GM19328 (cell line): ENCODE measurements around the gene CPA1.

Experiments used
- ATAC-seq: cut with Tn5 transposase; IDR thresholded peaks from one replicate; pipeline ENCODE4 v1.9.1; 2021; ENCODE audit warnings: mild to moderate bottlenecking, moderate library complexity; ENCODE audit not compliant: unreplicated experiment

CPA1 gene

DNA sequence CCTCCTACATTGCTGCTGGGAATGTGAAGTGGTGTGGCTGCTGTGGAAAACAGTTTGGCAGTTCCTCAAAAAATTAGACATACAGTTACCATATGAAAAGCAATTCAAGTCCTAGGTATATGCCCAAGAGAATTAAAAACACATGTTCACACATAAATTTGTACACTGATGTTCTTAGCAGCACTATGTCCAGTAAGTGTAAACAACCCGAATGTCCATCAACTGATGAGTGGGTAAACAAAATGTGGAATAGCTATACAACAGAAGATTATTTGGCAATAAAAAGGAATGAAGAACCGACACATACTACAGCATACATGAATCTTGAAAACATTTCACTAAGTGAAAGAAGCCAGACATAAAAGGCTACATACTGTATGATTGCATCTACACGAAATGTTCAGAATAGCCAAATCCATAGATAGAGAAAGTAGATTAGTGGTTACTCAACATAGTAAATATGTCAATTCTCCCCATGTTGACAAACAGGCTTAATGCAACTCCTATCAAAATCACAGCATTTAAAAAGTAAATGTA, 43.3 kb downstream of the CPA1 start:
- no peak for ATAC-seq

DNA sequence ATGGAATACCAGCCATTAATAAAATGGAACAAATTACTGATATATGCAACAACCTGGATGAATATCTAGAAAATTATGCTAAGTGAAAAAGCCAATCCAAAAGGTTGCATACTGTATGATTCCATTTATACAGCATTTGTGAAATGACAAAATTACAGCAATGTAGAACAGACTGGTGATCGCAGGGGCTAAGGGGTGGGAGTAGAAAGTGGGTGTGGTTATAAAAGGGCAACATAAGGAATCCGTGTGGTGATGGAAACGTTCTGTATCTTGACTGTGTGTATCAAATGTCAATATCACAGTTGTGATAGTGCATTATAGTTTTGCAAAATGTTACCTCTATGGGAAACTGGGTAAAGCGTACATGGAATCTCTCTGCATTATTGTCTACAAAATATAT, 45.5 kb downstream of the CPA1 start:
- no peak for ATAC-seq

DNA sequence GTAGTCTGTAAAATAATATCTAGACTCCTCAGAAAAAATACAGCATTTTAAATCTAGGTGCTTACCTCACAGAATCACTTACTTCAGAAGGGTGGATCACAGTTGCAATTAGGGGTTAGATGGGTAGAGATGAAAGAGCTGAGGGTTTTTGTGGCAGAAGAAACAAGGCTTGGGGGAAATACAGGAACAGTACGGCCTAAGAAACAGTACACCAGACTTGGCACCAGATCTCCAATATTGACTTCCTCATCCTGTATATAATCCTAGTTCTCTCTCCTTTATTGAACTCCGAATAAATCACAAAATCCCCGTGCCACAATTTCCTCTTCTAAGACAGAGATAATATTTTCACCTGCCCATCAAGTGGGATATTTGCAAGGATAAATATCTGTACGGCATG, 46.3 kb downstream of the CPA1 start:
- ATAC-seq = no peak

DNA sequence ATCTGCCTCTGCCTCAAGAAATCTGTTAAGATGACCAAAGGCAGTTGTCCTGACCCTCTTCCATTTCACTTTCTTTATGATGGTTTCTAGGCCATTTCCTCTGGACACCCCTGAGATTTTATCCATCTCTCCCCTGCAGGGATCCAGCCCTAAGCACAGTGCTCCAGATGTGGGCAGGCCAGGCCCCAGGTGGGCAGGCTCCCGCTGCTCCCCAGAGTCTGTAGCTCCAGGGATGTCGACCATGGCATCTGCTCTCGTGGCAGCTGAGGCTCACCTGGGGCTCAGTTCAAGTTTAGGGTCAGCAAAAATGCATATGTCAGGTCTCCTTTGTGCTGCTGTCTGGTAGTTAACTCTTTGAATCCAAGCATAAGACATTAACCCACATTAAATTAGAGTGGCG, 48.7 kb downstream of the CPA1 start:
- ATAC-seq = no peak

DNA sequence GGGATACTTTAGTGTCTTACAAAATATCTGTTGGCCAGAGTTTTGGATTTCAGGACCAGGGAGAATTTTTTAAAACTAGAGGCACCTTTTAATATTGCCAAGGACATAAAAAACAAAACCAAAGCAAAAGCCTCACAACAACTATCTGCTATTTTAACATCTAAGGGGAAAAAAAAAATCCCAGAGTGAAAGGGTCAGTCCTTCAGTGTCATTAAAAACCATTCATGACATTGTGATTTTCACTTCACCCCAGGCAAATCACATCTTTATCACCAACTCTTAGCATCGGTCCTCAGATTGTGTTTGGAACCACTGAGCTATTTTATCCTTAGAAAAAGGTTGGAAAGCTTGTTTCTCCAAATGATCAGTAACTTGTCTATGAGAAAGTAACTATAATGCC, 49.8 kb downstream of the CPA1 start:
- no peak for ATAC-seq

DNA sequence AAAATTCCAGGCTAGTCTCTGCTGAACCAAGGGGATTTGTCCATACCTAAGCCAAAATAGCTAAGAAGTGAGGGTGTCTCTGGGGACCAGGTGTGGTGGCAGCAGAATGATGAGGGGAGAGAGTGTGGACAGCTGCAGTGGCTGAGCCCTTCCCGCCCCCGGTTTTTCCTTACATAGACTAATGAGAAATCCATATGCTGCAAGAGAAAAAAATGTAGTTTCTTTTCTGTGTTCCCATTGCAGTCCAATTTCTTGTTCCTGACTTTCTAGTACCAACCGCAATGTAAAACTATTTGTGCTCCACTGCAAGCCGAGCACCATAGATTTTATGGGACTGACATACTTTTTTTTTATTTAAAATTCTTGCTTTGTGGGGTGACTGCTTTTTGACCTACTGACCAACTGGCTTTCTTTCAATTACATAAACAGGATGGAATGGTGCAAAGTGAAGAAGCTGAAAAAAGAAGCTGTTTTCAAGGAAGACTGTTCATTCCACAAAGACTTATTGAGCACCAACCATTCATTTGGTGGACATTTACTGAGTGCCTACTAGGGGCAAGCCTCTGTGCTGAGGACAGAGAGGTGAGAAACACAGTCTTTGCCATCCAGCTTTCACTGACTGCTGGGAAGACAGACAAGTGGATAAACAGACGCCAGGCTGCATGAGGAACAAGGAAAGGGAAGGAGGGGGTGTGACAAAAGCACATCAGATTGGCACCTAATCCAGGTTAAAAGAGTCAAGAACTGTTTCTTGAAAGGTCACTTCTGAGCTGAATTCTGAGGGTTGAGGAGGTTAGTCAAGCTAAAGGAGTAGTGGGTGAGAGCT, 50.8 kb downstream of the CPA1 start:
- no peak for ATAC-seq

DNA sequence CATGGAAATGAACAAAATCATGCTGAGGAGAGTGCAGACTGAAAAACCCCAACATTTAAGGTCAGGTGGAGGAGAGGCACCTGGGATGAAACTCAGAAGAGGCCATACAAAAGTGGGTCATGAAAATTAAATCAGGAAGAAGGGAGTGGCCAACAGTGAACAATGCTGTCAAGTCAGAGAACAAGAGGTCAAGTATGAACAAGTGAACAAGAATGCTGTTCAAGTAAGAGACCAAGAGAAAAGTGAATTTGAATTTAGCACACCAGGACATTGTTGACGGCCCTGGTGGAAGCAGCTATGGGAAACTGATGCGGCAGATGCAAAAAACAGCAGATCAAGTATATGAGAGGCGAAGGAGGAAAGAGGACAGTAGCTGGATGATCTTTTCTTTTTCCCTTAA, 52.6 kb downstream of the CPA1 start:
- ATAC-seq = no peak

DNA sequence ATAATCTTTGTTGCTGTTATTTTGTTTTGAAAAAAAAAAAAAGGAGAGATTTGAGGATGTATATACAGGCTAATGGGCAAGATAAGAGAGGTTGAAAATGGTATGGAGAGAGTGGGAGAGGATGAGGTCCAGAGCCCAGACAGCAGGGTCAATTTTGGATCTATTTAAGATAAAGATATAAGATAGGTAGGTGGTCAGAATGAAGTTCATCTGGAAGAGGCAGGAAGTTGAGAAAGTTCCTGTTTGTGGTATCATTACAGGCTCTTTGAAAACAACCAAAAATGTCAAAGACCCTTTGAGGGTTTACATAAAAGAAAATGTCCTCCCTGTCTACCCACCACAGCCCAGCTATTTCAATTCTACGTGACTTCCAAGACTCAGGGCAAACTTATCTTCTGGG, 53.0 kb downstream of the CPA1 start:
- ATAC-seq = no peak

DNA sequence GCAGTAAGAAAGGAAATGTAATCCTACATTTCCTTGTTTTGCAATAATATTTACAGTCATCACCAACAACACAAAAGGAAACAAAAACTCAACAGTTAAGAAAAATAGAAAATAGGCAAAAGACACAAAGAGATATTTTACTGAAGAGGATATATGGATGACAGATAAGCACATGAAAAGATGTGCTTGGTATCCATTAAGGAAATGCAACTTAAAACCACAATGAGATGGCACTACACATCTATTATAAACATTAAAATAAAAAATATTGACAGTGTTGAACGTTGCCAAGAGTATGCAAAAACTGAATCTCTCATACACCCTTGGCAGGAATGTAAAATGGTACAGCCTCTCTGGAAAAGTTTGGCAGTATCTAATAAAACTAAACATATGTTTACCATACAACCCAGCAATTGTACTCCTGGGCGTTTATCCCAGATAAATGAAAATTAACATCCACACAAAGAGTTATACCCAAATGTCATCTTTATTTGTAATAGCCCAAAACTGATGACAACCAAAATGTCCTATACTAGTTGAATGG, 55.1 kb downstream of the CPA1 start:
- no peak for ATAC-seq

DNA sequence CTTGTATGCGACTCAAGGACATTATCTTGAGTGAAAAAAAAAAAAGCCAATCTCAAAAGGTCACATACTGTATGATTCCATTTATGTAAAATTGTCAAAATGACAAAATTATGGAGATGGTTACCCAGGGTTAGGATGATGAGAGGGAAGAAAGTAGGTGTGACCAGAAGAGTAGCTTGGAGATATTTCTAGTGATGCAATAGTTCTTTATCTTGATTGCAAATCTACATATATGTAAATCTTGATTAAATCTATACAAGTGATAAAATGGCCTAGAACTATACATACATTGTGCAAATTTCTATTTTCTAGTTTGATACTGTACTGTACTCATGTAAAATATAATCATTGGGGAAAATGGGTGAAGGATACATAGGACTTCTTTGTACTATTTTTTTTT, 56.0 kb downstream of the CPA1 start:
- no peak for ATAC-seq
